Astrocyte of the spinal cord (primary cell): ENCODE results near the gene RASSF7.
A peak's percentile ranks its signal among the peaks of the same experiment; 100 is the strongest.
"Not testable (repeated sequence)": the region's sequence is repeated elsewhere in the genome, so short reads cannot be mapped to it uniquely, and the experiment has no call there.

ENCODE experiments used
- DNase-seq: peaks from one replicate; pipeline ENCODE4 v3.0.0; 2011; ENCODE audit warnings: low read depth, low spot score
- H3K4me3 ChIP-seq: 2 replicates; pipeline ENCODE4 v1.5.1; 2011; ENCODE audit warnings: low read depth, mild to moderate bottlenecking, low read length, moderate library complexity
- in situ Hi-C: cut with HindIII; loops from 2 replicates; pipeline ENCODE4 v1.10.0; 2017; ENCODE audit warnings: low sequenced_read_pairs
- TF ChIP-seq, protein P1 (sequence below): IDR thresholded peaks from 2 replicates; pipeline ENCODE4 v1.5.1; 2012; ENCODE audit warnings: low read depth, mild to moderate bottlenecking, low read length, inconsistent platforms

RASSF7 gene

DNA sequence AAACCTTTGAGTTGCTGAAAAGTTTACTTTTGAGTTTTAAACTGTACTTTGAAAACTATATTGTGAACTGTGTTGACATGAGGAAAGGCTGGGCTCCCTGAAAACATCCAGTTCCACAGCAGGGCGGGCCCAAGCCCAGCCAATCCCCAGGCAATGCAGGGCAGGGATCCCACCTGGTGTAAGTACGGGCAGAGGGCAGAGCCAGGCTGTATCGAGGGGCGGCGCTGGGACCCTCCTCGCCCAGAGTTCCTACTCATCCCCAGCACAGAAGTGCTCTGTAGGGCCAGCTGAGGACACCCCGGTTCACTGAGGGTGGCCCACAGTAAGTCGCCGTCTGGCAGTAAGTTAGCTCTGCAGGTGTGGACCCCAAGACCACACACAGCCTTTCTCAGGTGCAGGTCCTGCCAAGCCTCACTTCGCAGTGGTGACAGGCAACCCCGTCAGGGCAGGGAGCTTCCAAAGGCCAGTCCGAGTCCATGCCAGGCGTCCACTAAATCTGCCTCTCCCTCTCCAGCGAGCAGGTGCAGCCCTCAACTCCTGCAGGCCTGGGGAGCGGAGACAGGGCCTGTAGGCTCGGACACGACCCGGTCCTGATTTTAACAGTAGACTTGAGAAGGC lies 6.3 kb downstream of the RASSF7 start:
- peak overlapping the region; percentile 56 for H3K4me3 ChIP-seq
- in situ Hi-C loops, result no loop called here
- TF ChIP-seq, protein P1, sequence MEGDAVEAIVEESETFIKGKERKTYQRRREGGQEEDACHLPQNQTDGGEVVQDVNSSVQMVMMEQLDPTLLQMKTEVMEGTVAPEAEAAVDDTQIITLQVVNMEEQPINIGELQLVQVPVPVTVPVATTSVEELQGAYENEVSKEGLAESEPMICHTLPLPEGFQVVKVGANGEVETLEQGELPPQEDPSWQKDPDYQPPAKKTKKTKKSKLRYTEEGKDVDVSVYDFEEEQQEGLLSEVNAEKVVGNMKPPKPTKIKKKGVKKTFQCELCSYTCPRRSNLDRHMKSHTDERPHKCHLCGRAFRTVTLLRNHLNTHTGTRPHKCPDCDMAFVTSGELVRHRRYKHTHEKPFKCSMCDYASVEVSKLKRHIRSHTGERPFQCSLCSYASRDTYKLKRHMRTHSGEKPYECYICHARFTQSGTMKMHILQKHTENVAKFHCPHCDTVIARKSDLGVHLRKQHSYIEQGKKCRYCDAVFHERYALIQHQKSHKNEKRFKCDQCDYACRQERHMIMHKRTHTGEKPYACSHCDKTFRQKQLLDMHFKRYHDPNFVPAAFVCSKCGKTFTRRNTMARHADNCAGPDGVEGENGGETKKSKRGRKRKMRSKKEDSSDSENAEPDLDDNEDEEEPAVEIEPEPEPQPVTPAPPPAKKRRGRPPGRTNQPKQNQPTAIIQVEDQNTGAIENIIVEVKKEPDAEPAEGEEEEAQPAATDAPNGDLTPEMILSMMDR, result no peak
- DNase-seq, result no peak

DNA sequence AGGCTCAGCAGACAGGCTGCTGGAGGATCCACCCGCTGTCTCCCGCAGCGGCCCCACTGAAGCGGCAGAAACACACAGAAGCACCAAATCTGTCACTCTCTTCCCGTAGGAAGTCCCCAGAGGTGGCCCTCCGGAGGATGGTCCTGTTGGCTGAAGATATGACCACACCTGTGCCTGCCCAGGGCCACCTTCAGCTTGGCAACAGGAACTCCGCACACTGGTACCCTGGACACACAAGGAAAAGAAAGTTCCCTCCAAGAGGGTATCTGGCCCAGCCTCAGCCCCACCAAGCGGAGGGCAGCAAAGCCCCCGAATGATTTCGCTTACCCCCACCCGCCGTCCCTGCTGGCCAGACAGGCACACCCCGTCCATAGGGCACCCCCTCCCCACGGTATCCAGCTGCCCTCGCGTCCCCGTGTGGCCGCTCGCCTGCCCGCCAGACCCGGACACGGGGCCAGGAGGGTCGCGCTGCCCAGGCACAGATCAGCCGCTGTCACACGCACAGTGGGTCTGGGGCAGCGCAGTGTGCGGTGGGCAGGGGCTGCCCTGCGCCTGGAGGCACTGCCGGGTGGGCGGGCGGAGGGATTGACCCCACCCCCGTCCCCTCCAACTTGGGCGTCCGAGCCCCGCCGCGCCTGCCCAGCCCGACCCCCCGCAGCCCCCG lies 7.0 kb downstream of the RASSF7 start:
- DNase-seq, result no peak
- TF ChIP-seq, protein P1, result no peak
- in situ Hi-C loops, result no loop called here
- H3K4me3 ChIP-seq, result peak overlapping the region; percentile 56

DNA sequence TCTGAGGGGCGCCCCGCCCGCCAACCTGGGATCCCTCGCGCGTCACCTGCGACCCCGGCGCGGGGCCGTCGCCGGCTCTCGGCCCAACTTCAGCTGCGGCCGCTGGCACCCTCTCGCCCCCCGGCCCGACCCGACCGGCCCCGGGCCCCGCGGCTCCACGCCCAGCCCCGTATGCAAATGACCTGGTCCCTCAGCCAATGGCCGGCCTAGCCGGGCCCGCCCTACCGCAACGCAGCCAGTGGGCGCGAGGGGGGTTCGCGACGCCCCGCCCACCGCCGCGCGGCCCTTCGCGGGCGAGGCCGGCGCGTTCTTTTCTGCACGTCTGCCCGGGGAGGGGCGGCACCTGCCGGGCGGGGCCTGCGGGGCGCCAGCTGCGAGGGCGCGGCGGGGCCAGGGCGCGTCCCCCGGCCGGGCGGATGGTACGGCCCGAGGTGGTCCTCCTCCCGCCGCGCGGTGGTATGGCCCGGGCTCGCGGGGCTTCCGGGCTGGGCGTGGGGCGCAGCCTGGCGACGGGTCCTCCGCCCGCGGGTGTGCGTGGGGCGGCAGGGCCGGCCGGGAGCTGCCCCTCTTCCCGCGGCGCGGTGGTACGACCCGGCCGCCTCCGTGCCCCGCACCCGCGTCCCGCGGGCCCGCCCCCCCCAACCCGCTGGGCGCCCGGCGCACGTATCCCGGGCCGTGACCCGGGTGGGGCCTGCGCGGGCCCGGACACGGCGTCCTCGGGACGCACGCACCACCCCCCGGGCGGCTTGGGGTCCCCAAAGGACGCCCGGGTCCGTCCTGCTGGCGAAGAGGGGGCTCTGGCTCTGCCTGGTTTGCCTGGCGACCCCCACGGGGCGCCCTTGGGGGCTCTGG lies 7.8 kb downstream of the RASSF7 start:
- H3K4me3 ChIP-seq, result peak overlapping the region; percentile 56
- peak; percentile 91 for DNase-seq
- TF ChIP-seq, protein P1, result no peak
- in situ Hi-C loops, result no loop called here

DNA sequence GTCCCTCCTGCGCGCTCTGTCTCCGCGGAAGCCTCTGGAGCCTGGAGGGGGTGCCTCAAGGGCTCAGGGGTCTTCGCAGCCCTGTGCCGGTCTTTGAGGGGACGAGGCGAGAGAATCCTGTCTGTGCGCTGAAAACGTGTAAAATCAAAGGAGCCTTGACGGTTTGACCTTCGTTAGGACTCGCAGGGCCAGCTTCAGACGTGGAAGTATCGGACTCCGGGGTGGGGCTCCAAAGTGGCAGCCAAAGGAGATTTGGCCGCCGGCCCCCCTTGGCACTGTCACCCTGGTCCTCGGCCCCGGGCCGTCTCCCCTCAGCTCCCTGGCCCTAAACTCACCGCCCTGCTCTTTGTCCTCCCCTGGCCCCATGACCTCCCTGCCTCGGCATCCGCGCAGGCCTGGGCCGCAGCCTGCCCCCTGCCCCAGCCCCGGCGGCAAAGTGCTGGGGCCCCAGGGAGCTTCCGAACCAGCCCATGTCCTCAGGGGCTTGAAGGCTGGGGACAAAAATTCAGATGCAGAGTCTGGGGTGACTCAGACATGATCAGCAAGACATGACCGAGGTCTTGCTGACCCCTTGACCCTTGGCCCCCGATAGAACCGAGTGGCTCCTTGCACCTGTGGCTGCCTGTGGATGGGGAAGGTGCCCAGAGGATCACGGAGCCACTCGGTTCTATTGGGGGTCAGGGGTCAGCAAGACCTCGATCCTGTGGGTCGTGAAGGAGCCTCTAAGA lies 8.6 kb downstream of the RASSF7 start:
- H3K4me3 ChIP-seq, result peak overlapping the region; percentile 55

DNA sequence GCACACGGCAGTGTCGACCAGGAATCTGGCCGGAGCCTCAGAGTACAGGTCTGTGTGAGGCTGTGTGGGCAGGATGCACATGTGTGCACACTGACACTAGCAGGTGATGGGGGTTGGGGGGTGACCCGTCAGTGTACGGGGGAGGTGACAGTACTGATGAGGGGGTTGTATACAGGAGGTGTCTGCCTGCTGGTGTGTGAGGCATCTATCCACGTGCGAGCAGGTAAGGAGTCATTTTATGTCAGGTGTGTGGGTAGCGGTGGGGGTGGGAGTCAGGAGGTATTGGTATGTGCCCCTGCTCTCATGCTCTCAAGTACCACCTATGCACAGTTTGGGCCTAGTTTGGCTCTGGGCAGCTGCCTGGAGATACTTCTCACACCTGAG lies 11.0 kb downstream of the RASSF7 start:
- no peak overlapping the region for H3K4me3 ChIP-seq
- DNase-seq, result no peak
- TF ChIP-seq, protein P1, result no peak
- in situ Hi-C loops, result no loop called here

More for the DNA sequence above, 8.6 kb downstream of the RASSF7 start:
- no peak for DNase-seq
- TF ChIP-seq, protein P1, result no peak
- in situ Hi-C loops, result no loop called here

DNA sequence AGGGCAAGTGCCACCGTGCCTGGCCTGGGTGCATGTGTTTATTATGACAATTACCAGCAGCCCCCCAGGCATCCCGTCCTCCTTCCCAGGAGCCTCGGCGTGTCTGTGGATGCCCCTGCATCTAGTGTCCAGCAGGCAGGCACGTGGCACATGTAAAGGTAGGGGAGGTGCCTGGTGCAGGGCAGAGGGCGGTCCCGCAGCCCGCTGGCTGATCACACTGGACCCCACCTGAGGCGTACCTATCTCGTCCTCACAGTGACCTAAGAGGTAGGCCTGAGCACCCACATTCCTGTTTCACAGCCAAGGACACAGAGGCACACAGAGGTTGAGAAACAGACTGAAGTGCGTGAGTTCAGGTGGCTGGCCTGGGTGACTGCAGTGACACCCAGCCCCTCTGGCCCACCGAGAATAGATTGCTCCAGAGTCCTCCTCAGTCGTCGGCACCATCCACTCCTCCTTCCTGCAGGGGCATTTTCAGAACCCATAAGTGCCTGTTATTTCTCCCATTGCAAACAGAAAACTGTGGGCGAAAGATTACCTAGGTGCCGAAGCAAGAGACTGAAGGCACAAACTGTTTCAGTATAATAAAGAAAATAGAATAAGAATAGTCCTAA lies 12.5 kb downstream of the RASSF7 start:
- in situ Hi-C loops, result no loop called here
- no peak overlapping the region for H3K4me3 ChIP-seq

DNA sequence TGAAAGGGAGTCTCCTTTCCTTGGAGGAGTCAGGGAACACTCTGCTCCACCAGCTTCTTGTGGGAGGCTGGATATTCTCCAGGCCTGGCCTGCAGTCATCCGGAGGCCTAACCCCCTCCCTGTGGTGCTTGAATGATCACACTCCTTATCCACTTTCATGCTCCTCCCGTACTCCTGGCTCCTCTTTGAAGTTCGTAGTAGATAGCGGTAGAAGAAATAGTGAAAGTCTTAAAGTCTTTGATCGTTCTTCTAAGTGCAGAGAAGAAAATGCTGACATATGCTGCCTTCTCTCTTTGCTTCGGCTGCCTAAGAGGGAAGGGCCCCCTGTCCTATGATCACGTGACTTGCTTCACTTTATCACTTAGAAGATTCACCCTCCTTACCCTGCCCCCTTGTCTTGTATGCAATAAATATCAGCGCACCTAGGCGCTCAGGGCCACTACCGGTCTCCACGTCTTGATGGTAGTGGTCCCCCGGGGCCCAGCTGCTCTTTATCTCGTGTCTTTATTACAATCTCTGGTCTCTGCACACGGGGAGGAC lies 13.3 kb downstream of the RASSF7 start:
- DNase-seq, H3K4me3 ChIP-seq, in situ Hi-C loops: not testable (repeated sequence)

More for the DNA sequence above, 12.5 kb downstream of the RASSF7 start:
- TF ChIP-seq, protein P1, result no peak
- no peak for DNase-seq
